ENCODE data around the gene TMEM212.
A peak's percentile ranks its signal among the peaks of the same experiment; 100 is the strongest.

TMEM212 gene

DNA sequence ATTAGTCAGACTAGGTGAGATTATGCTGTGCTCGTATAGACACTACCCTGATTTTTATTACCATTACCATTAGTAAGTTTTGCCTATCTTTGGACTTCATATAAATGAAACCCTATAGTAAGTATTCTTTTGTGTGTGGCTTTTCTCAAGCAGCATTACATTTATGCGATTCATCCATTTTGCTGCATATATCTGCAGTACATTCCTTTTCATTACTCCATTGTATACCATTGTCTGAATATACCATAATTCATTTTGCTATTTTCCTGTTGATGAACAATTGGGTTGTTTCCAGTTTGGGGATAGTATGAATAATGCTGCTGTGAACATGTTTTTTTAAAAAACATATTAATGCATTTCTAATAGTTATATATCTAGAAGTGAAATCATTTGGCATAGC is 45.3 kb downstream of the TMEM212 start:
- Histone ChIP-seq H2BK15ac (replicated peaks; ENCODE audit: low read depth) (no peak overlapping the region), H3K36me3 (ENCODE audit: control insufficient read depth, insufficient read depth, low read length) (no peaks in the 10 kb centered on the region), H3K4ac (ENCODE audit: low read depth, low read length) (no peak overlapping the region), H4K5ac (ENCODE audit: low read length) (no peak overlapping the region), H2AK5ac (ENCODE audit: low read length) (no peak overlapping the region), H3K4me2 (ENCODE audit: low read length) (no peak overlapping the region), H3K27me3 (ENCODE audit: insufficient read depth, low read length, poor library complexity) (no peaks in the 10 kb centered on the region), H3K79me1 (ENCODE audit: low read length) (no peaks in the 10 kb centered on the region), H3K23ac (ENCODE audit: low read length) (no peak overlapping the region), H2BK120ac (ENCODE audit: low read depth, low read length) (no peak overlapping the region), H3K27ac (ENCODE audit: low read depth, low read length) (no peak overlapping the region), H3K79me2 (ENCODE audit: control insufficient read depth, insufficient read depth, low read length) (no peaks in the 10 kb centered on the region), H3K9ac (ENCODE audit: low read length) (no peak overlapping the region), H3K4me1 (ENCODE audit: control insufficient read depth, low read depth, low read length) (no peaks in the 10 kb centered on the region), H2BK5ac (ENCODE audit: low read length) (no peak overlapping the region), H3K18ac (ENCODE audit: low read length) (no peak overlapping the region), H3K56ac (ENCODE audit: low read length) (no peak overlapping the region), H4K8ac (ENCODE audit: low read depth, low read length) (no peak overlapping the region), H3K4me3 (ENCODE audit: low read length) (no peak overlapping the region)
- WGBS (ENCODE audit: extremely low coverage, insufficient coverage, low lambda C conversion rate) = no CpG with 5 or more reads among the region's 2 CpGs
- DNase-seq = no peak

DNA sequence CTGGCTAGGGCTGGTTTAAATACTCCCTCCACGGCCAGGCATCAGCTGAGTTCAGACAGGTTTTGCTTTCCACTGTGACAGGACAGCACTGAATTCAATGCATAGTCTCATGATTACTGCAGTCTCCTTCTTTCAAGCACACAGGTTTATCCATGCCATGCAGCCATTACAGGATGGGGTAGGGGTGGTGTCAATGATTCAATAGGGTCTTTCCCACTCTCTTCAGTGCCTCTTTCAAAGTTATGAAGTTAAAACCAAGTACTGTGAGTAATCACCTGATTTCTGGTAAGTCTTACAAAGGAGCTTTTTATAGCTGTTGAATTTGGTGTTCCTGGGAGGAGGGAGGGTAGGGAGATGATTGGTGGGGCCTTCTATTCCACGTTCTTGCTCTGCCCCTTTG is 47.2 kb downstream of the TMEM212 start:
- Histone ChIP-seq H2AK5ac (ENCODE audit: low read length) (no peak overlapping the region), H3K27ac (ENCODE audit: low read depth, low read length) (no peak overlapping the region), H3K9ac (ENCODE audit: low read length) (no peak overlapping the region), H2BK15ac (replicated peaks; ENCODE audit: low read depth) (no peak overlapping the region), H3K4me1 (ENCODE audit: control insufficient read depth, low read depth, low read length) (no peaks in the 10 kb centered on the region), H3K36me3 (ENCODE audit: control insufficient read depth, insufficient read depth, low read length) (no peaks in the 10 kb centered on the region), H2BK5ac (ENCODE audit: low read length) (no peak overlapping the region), H2BK120ac (ENCODE audit: low read depth, low read length) (no peak overlapping the region), H4K8ac (ENCODE audit: low read depth, low read length) (no peak overlapping the region), H3K4me2 (ENCODE audit: low read length) (no peak overlapping the region), H3K27me3 (ENCODE audit: insufficient read depth, low read length, poor library complexity) (no peaks in the 10 kb centered on the region), H3K4me3 (ENCODE audit: low read length) (no peak overlapping the region), H3K79me1 (ENCODE audit: low read length) (no peaks in the 10 kb centered on the region), H3K23ac (ENCODE audit: low read length) (no peak overlapping the region), H3K18ac (ENCODE audit: low read length) (no peak overlapping the region), H3K79me2 (ENCODE audit: control insufficient read depth, insufficient read depth, low read length) (no peaks in the 10 kb centered on the region), H3K56ac (ENCODE audit: low read length) (no peak overlapping the region), H3K4ac (ENCODE audit: low read depth, low read length) (no peak overlapping the region), H4K5ac (ENCODE audit: low read length) (no peak overlapping the region)
- WGBS (ENCODE audit: extremely low coverage, insufficient coverage, low lambda C conversion rate) = no CpG with 5 or more reads among the region's 2 CpGs
- DNase-seq = no peak

- H3K79me1 ChIP-seq (ENCODE audit: low read length) = no peaks in the 10 kb centered on the region
- H3K36me3 ChIP-seq (ENCODE audit: control insufficient read depth, insufficient read depth, low read length) = no peaks in the 10 kb centered on the region
- no peaks in the 10 kb centered on the region for H3K79me2 ChIP-seq (ENCODE audit: control insufficient read depth, insufficient read depth, low read length)
- no peaks in the 10 kb centered on the region for H3K4me1 ChIP-seq (ENCODE audit: control insufficient read depth, low read depth, low read length)
- no peak overlapping the region for H3K4me3 ChIP-seq (ENCODE audit: low read length)
- H4K5ac ChIP-seq (ENCODE audit: low read length) = no peak overlapping the region
- no peak overlapping the region for H3K4ac ChIP-seq (ENCODE audit: low read depth, low read length)
- DNase-seq = no peak
- no peak overlapping the region for H3K56ac ChIP-seq (ENCODE audit: low read length)
- no peak overlapping the region for H3K27ac ChIP-seq (ENCODE audit: low read depth, low read length)
- no peak overlapping the region for H3K18ac ChIP-seq (ENCODE audit: low read length)
- H4K8ac ChIP-seq (ENCODE audit: low read depth, low read length) = no peak overlapping the region
- H3K4me2 ChIP-seq (ENCODE audit: low read length) = no peak overlapping the region
- H3K23ac ChIP-seq (ENCODE audit: low read length) = no peak overlapping the region
- no peak overlapping the region for H3K9ac ChIP-seq (ENCODE audit: low read length)
- H2BK120ac ChIP-seq (ENCODE audit: low read depth, low read length) = no peak overlapping the region
- H3K27me3 ChIP-seq (ENCODE audit: insufficient read depth, low read length, poor library complexity) = no peaks in the 10 kb centered on the region
- H2BK15ac ChIP-seq (replicated peaks; ENCODE audit: low read depth) = peak overlapping the region; percentile 57
- H2AK5ac ChIP-seq (ENCODE audit: low read length) = no peak overlapping the region
- H2BK5ac ChIP-seq (ENCODE audit: low read length) = no peak overlapping the region
Measured at GRCh38 chr3:171892457-171892856, 49.3 kb downstream of the TMEM212 start.

DNA sequence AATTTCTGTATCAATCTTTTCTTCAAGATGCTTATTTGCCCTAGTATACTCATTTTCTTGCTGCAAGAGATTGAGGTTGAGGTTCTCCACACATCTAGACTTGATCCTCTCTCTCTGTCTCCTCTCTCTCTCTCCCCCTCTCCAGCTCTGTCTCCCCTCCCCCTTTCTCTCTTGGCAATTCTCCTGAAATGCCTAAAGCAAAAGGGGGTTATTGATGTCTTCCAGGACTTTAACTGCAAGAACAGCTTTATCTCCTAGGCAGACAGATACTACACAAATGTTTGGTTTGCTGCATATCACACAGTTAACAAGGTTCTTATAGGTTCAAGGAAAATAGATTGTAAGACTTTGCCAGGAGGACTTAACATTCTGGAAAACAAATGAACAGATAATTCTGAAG is 52.1 kb downstream of the TMEM212 start:
- H2BK15ac ChIP-seq (replicated peaks; ENCODE audit: low read depth) = no peak overlapping the region
- H3K4ac ChIP-seq (ENCODE audit: low read depth, low read length) = no peak overlapping the region
- H3K79me2 ChIP-seq (ENCODE audit: control insufficient read depth, insufficient read depth, low read length) = no peaks in the 10 kb centered on the region
- H4K8ac ChIP-seq (ENCODE audit: low read depth, low read length) = no peak overlapping the region
- no peak overlapping the region for H3K9ac ChIP-seq (ENCODE audit: low read length)
- no peak overlapping the region for H3K4me3 ChIP-seq (ENCODE audit: low read length)
- H3K23ac ChIP-seq (ENCODE audit: low read length) = no peak overlapping the region
- no peak overlapping the region for H2BK120ac ChIP-seq (ENCODE audit: low read depth, low read length)
- H2BK5ac ChIP-seq (ENCODE audit: low read length) = no peak overlapping the region
- no peak overlapping the region for H3K4me2 ChIP-seq (ENCODE audit: low read length)
- H3K56ac ChIP-seq (ENCODE audit: low read length) = no peak overlapping the region
- H3K27me3 ChIP-seq (ENCODE audit: insufficient read depth, low read length, poor library complexity) = no peaks in the 10 kb centered on the region
- H2AK5ac ChIP-seq (ENCODE audit: low read length) = no peak overlapping the region
- H3K27ac ChIP-seq (ENCODE audit: low read depth, low read length) = no peak overlapping the region
- no peaks in the 10 kb centered on the region for H3K36me3 ChIP-seq (ENCODE audit: control insufficient read depth, insufficient read depth, low read length)
- H3K79me1 ChIP-seq (ENCODE audit: low read length) = no peaks in the 10 kb centered on the region
- DNase-seq = no peak
- H4K5ac ChIP-seq (ENCODE audit: low read length) = no peak overlapping the region
- H3K18ac ChIP-seq (ENCODE audit: low read length) = no peak overlapping the region
- H3K4me1 ChIP-seq (ENCODE audit: control insufficient read depth, low read depth, low read length) = no peaks in the 10 kb centered on the region

- Histone ChIP-seq H3K18ac (ENCODE audit: low read length) (no peak overlapping the region), H2BK120ac (ENCODE audit: low read depth, low read length) (no peak overlapping the region), H2BK15ac (replicated peaks; ENCODE audit: low read depth) (no peak overlapping the region), H3K79me1 (ENCODE audit: low read length) (no peaks in the 10 kb centered on the region), H3K4me2 (ENCODE audit: low read length) (no peak overlapping the region), H3K27ac (ENCODE audit: low read depth, low read length) (no peak overlapping the region), H3K4me3 (ENCODE audit: low read length) (no peak overlapping the region), H3K4ac (ENCODE audit: low read depth, low read length) (no peak overlapping the region), H3K9ac (ENCODE audit: low read length) (no peak overlapping the region), H4K8ac (ENCODE audit: low read depth, low read length) (no peak overlapping the region), H2BK5ac (ENCODE audit: low read length) (no peak overlapping the region), H3K79me2 (ENCODE audit: control insufficient read depth, insufficient read depth, low read length) (no peaks in the 10 kb centered on the region), H3K23ac (ENCODE audit: low read length) (no peak overlapping the region), H4K5ac (ENCODE audit: low read length) (no peak overlapping the region), H3K27me3 (ENCODE audit: insufficient read depth, low read length, poor library complexity) (no peaks in the 10 kb centered on the region), H3K36me3 (ENCODE audit: control insufficient read depth, insufficient read depth, low read length) (no peaks in the 10 kb centered on the region), H3K4me1 (ENCODE audit: control insufficient read depth, low read depth, low read length) (no peaks in the 10 kb centered on the region), H2AK5ac (ENCODE audit: low read length) (no peak overlapping the region), H3K56ac (ENCODE audit: low read length) (no peak overlapping the region)
- no peak for DNase-seq
- no CpG with 5 or more reads among the region's 5 CpGs for WGBS (ENCODE audit: extremely low coverage, insufficient coverage, low lambda C conversion rate)
Measured at GRCh38 chr3:171895900-171896299, 52.8 kb downstream of the TMEM212 start.

GRCh38 chr3:171896316-171896715 is 53.2 kb downstream of the TMEM212 start:
- Histone ChIP-seq H3K36me3 (ENCODE audit: control insufficient read depth, insufficient read depth, low read length) (no peaks in the 10 kb centered on the region), H3K79me2 (ENCODE audit: control insufficient read depth, insufficient read depth, low read length) (no peaks in the 10 kb centered on the region), H3K4me1 (ENCODE audit: control insufficient read depth, low read depth, low read length) (no peaks in the 10 kb centered on the region), H3K56ac (ENCODE audit: low read length) (no peak overlapping the region), H2BK5ac (ENCODE audit: low read length) (no peak overlapping the region), H3K4me3 (ENCODE audit: low read length) (no peak overlapping the region), H3K27ac (ENCODE audit: low read depth, low read length) (no peak overlapping the region), H4K5ac (ENCODE audit: low read length) (no peak overlapping the region), H3K4ac (ENCODE audit: low read depth, low read length) (no peak overlapping the region), H3K9ac (ENCODE audit: low read length) (no peak overlapping the region), H4K8ac (ENCODE audit: low read depth, low read length) (no peak overlapping the region), H2AK5ac (ENCODE audit: low read length) (no peak overlapping the region), H3K23ac (ENCODE audit: low read length) (no peak overlapping the region), H2BK15ac (replicated peaks; ENCODE audit: low read depth) (no peak overlapping the region), H3K18ac (ENCODE audit: low read length) (no peak overlapping the region), H3K79me1 (ENCODE audit: low read length) (no peaks in the 10 kb centered on the region), H3K27me3 (ENCODE audit: insufficient read depth, low read length, poor library complexity) (no peaks in the 10 kb centered on the region), H3K4me2 (ENCODE audit: low read length) (no peak overlapping the region), H2BK120ac (ENCODE audit: low read depth, low read length) (no peak overlapping the region)
- no CpG with 5 or more reads among the region's 3 CpGs for WGBS (ENCODE audit: extremely low coverage, insufficient coverage, low lambda C conversion rate)
- no peak for DNase-seq

Data from mesendoderm (in vitro differentiated cells).